Stimulated activated CD4-positive, alpha-beta T cell treated with anti-CD3 and anti-CD28 coated beads, Interleukin-12 subunit alpha, Interleukin-12 subunit beta, amount 100 ng/mL, for 4 hours (primary cell): ENCODE measurements around the gene GABRB1.

Experiments
- DNase-seq: peaks from one replicate; pipeline ENCODE4 v3.0.0-alpha.2; 2020

Gene GABRB1

GRCh38 chr4:47050761-47051725, 19.7 kb downstream of the GABRB1 start:
- DNase-seq, result no peak

- DNase-seq, result no peak
Observed at GRCh38 chr4:47053485-47053884, 22.1 kb downstream of the GABRB1 start.

GRCh38 chr4:47054130-47054529, 22.8 kb downstream of the GABRB1 start:
- DNase-seq, result no peak

GRCh38 chr4:47057991-47058390, 26.6 kb downstream of the GABRB1 start:
- DNase-seq, result no peak

- no peak for DNase-seq
Observed at GRCh38 chr4:47060561-47060960, 29.2 kb downstream of the GABRB1 start.

- no peak for DNase-seq
Observed at GRCh38 chr4:47061435-47061834, 30.1 kb downstream of the GABRB1 start.

- DNase-seq, result no peak
Observed at GRCh38 chr4:47065051-47065481, 33.7 kb downstream of the GABRB1 start.

GRCh38 chr4:47068986-47069385, 37.6 kb downstream of the GABRB1 start:
- no peak for DNase-seq

- no peak for DNase-seq
Observed at GRCh38 chr4:47071901-47072341, 40.6 kb downstream of the GABRB1 start.

- no peak for DNase-seq
Observed at GRCh38 chr4:47073647-47074046, 42.3 kb downstream of the GABRB1 start.

GRCh38 chr4:47074816-47075215, 43.4 kb downstream of the GABRB1 start:
- DNase-seq, result no peak

- DNase-seq, result no peak
Observed at GRCh38 chr4:47075262-47075661, 43.9 kb downstream of the GABRB1 start.

- DNase-seq, result no peak
Observed at GRCh38 chr4:47075919-47076318, 44.6 kb downstream of the GABRB1 start.

- no peak for DNase-seq
Observed at GRCh38 chr4:47084111-47084510, 52.7 kb downstream of the GABRB1 start.

GRCh38 chr4:47084795-47085194, 53.4 kb downstream of the GABRB1 start:
- no peak for DNase-seq

- DNase-seq, result no peak
Observed at GRCh38 chr4:47088298-47088697, 56.9 kb downstream of the GABRB1 start.

- DNase-seq, result no peak
Observed at GRCh38 chr4:47095884-47096283, 64.5 kb downstream of the GABRB1 start.

- DNase-seq, result no peak
Observed at GRCh38 chr4:47101453-47101852, 70.1 kb downstream of the GABRB1 start.

GRCh38 chr4:47104986-47105385, 73.6 kb downstream of the GABRB1 start:
- no peak for DNase-seq

- DNase-seq, result no peak
Observed at GRCh38 chr4:47106561-47106960, 75.2 kb downstream of the GABRB1 start.

- DNase-seq, result no peak
Observed at GRCh38 chr4:47109379-47109778, 78.0 kb downstream of the GABRB1 start.

- DNase-seq, result no peak
Observed at GRCh38 chr4:47110546-47111132, 79.3 kb downstream of the GABRB1 start.

GRCh38 chr4:47118192-47118929, 87.0 kb downstream of the GABRB1 start:
- DNase-seq, result no peak

GRCh38 chr4:47120783-47121182, 89.4 kb downstream of the GABRB1 start:
- DNase-seq, result no peak
